ENCODE measurements around the gene PPP1R3F. TPM values are rescaled to one million over a fixed set of nuclear protein-coding genes. Genes with fewer than 3 reads are reported as not detected.

PPP1R3F gene
- total and polyA plus RNA-seq, 2 donors (not counting 1 experiment from before 2014, with no cell fraction given), result 3.7 to 10.2 TPM

- intact Hi-C loops (cut with micrococcal nuclease), result no loop called here
- H3K36me3 ChIP-seq (replicated peaks in 1 of 2; ENCODE audit: control extremely low read depth in 1 of 2, control insufficient read depth in 1 of 2, extremely low read depth in 1 of 2, insufficient read depth in 2 of 2, low read length in 1 of 2), result no peaks in the 10 kb centered on the region
- no peaks in the 10 kb centered on the region for H3K27me3 ChIP-seq (replicated peaks in 1 of 4; ENCODE audit: control extremely low read depth in 1 of 4, control insufficient read depth in 3 of 4, insufficient read depth in 4 of 4, low read length in 3 of 4)
- no peak overlapping the region for H3K4me2 ChIP-seq (replicated peaks; ENCODE audit: low read depth, low read length, poor library complexity, severe bottlenecking)
- CTCF ChIA-PET, result no interaction called here
- no peak overlapping the region for H3K4me3 Mint-ChIP-seq
- peaks cover 14% of the 10 kb centered on the region for H3K4me1 Mint-ChIP-seq
- no peaks in the 10 kb centered on the region for H3K9me3 ChIP-seq (ENCODE audit: control extremely low read depth in 1 of 3, control insufficient read depth in 2 of 3, insufficient read depth in 1 of 3, low read length in 2 of 3)
- no peak for TF ChIP-seq CTCF (IDR thresholded peaks at IDR 0.05)
- no peak for TF ChIP-seq EZH2 (IDR thresholded peaks at IDR 0.05; ENCODE audit: borderline replicate concordance, insufficient read depth, low read depth, low read length, poor library complexity, severe bottlenecking)
- no peak for DNase-seq
- no peak overlapping the region for H2AFZ ChIP-seq (ENCODE audit: insufficient read depth, low read depth, low read length, poor library complexity, severe bottlenecking)
- H3K9me3 Mint-ChIP-seq (ENCODE audit: insufficient read depth), result no peaks in the 10 kb centered on the region
- no peak overlapping the region for H3K4me3 ChIP-seq (ENCODE audit: control extremely low read depth in 1 of 5, extremely low read depth in 1 of 5, insufficient read depth in 1 of 5, low read depth in 2 of 5, low read length in 4 of 5)
- POLR2A ChIA-PET, result no interaction called here
- no peak overlapping the region for H3K27ac Mint-ChIP-seq
- ATAC-seq (ENCODE audit: low read depth), result no peak
- no peak overlapping the region for H3K9ac ChIP-seq (ENCODE audit: low read length)
- H3K27ac ChIP-seq (ENCODE audit: low read length in 2 of 2), result no peak overlapping the region
- H3K79me2 ChIP-seq (ENCODE audit: control insufficient read depth, insufficient read depth, low read length), result no peaks in the 10 kb centered on the region
- H3K27me3 Mint-ChIP-seq, result peaks cover 5% of the 10 kb centered on the region
- peaks cover 5 to 17% of the 10 kb centered on the region in 2 donors for H3K4me1 ChIP-seq (ENCODE audit: control insufficient read depth in 2 of 2, insufficient read depth in 2 of 2, low read length in 2 of 2)
- WGBS (ENCODE audit: insufficient coverage), result 100% methylated on average over 6 of the region's 17 CpGs
- no peaks in the 10 kb centered on the region for H4K20me1 ChIP-seq (ENCODE audit: control insufficient read depth, insufficient read depth, low read length, poor library complexity, severe bottlenecking)
These were observed 9.2 kb upstream of the PPP1R3F start for GRCh38 chrX:49260221-49260985.

- Histone ChIP-seq H3K9ac (ENCODE audit: low read length) (no peak overlapping the region), H3K4me3 (ENCODE audit: control extremely low read depth in 1 of 5, extremely low read depth in 1 of 5, insufficient read depth in 1 of 5, low read depth in 2 of 5, low read length in 4 of 5) (no peak overlapping the region), H3K9me3 (ENCODE audit: control extremely low read depth in 1 of 3, control insufficient read depth in 2 of 3, insufficient read depth in 1 of 3, low read length in 2 of 3) (no peaks in the 10 kb centered on the region), H3K4me1 (ENCODE audit: control insufficient read depth in 2 of 2, insufficient read depth in 2 of 2, low read length in 2 of 2) (peaks cover 5 to 11% of the 10 kb centered on the region in 2 donors), H3K27me3 (replicated peaks in 1 of 4; ENCODE audit: control extremely low read depth in 1 of 4, control insufficient read depth in 3 of 4, insufficient read depth in 4 of 4, low read length in 3 of 4) (no peaks in the 10 kb centered on the region), H2AFZ (ENCODE audit: insufficient read depth, low read depth, low read length, poor library complexity, severe bottlenecking) (no peak overlapping the region), H3K27ac (ENCODE audit: low read length in 2 of 2) (no peak overlapping the region), H4K20me1 (ENCODE audit: control insufficient read depth, insufficient read depth, low read length, poor library complexity, severe bottlenecking) (no peaks in the 10 kb centered on the region), H3K4me2 (replicated peaks; ENCODE audit: low read depth, low read length, poor library complexity, severe bottlenecking) (no peak overlapping the region), H3K36me3 (replicated peaks in 1 of 2; ENCODE audit: control extremely low read depth in 1 of 2, control insufficient read depth in 1 of 2, extremely low read depth in 1 of 2, insufficient read depth in 2 of 2, low read length in 1 of 2) (no peaks in the 10 kb centered on the region), H3K79me2 (ENCODE audit: control insufficient read depth, insufficient read depth, low read length) (no peaks in the 10 kb centered on the region)
- TF ChIP-seq EZH2 (IDR thresholded peaks at IDR 0.05; ENCODE audit: borderline replicate concordance, insufficient read depth, low read depth, low read length, poor library complexity, severe bottlenecking) (no peak), CTCF (IDR thresholded peaks at IDR 0.05) (no peak)
- Mint-ChIP-seq H3K27ac (no peak overlapping the region), H3K4me3 (no peak overlapping the region), H3K9me3 (ENCODE audit: insufficient read depth) (no peaks in the 10 kb centered on the region), H3K27me3 (peaks cover 5% of the 10 kb centered on the region), H3K4me1 (peaks cover 11% of the 10 kb centered on the region)
- ATAC-seq (ENCODE audit: low read depth) (no peak), DNase-seq (no peak)
- ChIA-PET CTCF (no interaction called here), POLR2A (no interaction called here)
- intact Hi-C loops (cut with micrococcal nuclease), result no loop called here
- no CpG with 5 or more reads among the region's 1 CpG for WGBS (ENCODE audit: insufficient coverage)
These were observed 7.0 kb upstream of the PPP1R3F start for GRCh38 chrX:49262603-49263002.

Data from B cell (primary cell).